HG03460 (cell line): ENCODE data around the gene OR51F2.
"Not testable (repeated sequence)": the region's sequence is repeated elsewhere in the genome, so short reads cannot be mapped to it uniquely, and the experiment has no call there.

Experiments used
- ATAC-seq: cut with Tn5 transposase; IDR thresholded peaks from one replicate; pipeline ENCODE4 v1.9.1; 2021; ENCODE audit not compliant: unreplicated experiment

Gene OR51F2

DNA sequence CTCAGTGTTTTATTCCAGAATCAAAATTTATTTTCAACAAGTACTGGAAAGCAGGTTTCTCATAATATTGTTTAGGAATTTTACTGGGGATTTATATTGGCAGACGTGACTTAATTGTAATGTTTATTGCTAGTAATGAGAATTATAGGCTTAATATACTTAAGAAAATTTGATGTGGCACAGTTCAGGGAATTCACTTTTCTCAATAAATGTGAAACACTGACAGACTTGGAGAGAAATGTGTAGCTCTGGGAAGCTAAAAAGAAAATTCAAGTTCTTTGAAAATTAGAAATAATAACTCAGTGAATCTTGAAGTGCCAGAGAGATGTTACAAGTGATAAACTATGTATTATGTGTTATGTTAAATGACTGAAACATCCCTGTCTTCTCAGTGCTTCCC, at the start of gene OR51F2:
Gene OR51F2, plus strand, starts transcription at position 301 of the 400 bp plus-strand sequence. CDS start 101 bp downstream, outside the sequence.
- no peak for ATAC-seq

GRCh38 chr11:4782454-4782853, 38.7 kb upstream of the OR51F2 start:
- no peak for ATAC-seq

- ATAC-seq: no peak
Measured at GRCh38 chr11:4797206-4797605, 23.9 kb upstream of the OR51F2 start.

- no peak for ATAC-seq
Measured at GRCh38 chr11:4798427-4799183, 22.5 kb upstream of the OR51F2 start.

GRCh38 chr11:4801316-4801715, 19.8 kb upstream of the OR51F2 start:
- ATAC-seq: not testable (repeated sequence)

GRCh38 chr11:4804280-4804679, 16.8 kb upstream of the OR51F2 start, which contains the start of gene OR52R1:
Gene OR52R1 (minus strand): TSS chr11:4804380. CDS start chr11:4804380, 0 bp downstream.
- no peak for ATAC-seq

DNA sequence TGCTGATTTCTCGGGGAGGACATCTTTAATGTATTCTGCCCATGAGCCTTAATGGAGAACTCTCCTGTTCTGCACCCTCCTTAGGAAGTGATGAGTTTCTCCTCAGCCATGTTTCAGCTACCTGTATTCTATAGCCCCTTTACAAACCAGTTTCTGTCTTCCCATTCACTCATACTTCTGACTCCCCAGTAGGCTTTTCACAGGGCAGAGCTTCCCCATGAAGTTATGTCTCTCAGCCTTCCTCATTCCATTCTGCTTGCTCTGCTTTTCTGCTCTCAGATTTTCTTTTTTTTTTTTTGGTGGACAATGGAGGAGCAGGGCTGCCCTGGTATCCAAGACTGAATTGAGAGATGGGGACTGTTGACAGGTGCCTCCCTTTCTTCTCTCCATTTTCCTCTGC, 12.6 kb upstream of the OR51F2 start:
- ATAC-seq: no peak

GRCh38 chr11:4809246-4809645, 11.9 kb upstream of the OR51F2 start:
- no peak for ATAC-seq

- no peak for ATAC-seq
Measured at GRCh38 chr11:4825132-4825531, 4.0 kb downstream of the OR51F2 start.

DNA sequence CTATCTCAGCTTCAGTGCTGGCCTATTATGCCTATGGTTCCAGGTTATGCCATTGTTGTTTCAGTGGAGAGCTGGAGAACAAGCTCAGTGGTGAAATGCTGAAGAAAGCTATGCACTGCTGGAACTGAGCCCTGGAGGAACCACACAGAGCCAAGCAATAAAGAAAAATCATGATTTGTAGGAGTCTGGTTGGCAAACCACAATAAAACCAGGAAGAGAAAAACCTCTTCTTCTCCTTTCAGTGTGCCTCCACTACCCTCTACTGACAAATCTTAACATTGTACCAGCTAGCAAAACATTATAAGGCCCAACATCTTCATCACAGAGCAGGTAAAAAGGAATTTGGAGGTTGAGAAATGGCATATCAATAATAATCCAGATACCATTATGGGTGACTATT, 5.3 kb downstream of the OR51F2 start:
- ATAC-seq: no peak

DNA sequence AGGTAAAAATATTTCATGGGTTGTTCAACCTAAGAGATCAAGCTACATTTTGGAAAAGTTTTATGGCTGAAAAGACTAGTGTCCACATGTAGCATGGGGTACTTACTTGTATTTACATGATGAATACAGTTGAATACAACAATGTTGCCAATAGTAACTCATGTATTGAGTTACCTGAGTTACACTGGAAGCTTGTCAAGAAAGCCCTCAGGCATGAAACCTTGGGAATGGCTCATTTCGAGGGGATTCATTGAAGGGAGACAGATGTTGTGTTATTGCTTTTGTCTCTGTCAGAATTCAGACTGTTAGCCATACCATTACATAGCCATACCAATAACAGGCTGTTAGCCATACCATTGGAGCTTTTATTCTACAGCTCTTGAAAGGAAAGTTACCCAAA, 9.2 kb downstream of the OR51F2 start:
- no peak for ATAC-seq

DNA sequence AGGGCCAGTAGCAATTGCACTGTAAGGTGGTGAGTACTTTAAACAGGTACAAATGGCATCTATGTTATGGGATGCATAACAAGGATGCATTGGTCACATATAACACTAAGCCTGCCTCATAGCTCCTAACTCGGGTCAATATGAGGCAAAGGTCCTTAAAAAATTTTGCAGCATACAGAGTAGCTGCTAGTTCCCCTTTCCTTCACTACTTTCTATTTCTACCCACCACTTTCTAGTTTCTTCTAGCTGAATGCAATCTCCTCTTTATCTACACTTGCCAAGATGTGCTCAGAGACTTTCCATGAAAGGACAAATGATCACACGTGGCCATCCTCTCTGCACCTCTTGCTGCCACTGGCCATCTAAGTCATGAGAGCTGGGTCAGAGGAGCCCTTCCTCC, 9.8 kb downstream of the OR51F2 start:
- ATAC-seq: no peak

GRCh38 chr11:4839851-4840549, 18.9 kb downstream of the OR51F2 start:
- no peak for ATAC-seq

GRCh38 chr11:4848908-4849532, 27.9 kb downstream of the OR51F2 start, which contains the start of gene OR51S1:
Gene OR51S1 (minus strand): TSS chr11:4849208. CDS start chr11:4849208, 0 bp downstream.
- no peak for ATAC-seq

DNA sequence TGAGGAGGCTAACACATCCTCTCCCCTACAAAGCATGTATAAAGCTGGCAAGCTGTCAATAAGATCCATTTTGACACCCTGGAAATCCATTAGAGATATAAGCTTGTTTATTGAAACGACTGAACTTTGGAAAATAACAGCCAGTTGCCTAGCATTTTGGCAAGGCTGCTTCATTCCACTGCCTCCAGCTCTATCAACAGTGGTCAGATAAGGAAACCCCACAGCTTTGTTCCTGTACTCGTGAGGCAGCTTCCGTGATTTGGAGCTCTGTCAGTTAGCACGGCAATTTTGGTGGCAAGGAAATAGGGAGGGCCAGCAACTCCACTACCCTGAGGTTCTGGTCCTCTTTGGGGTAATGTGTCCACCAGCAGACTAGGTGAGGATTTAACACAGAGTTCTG, 29.9 kb downstream of the OR51F2 start:
- ATAC-seq: no peak

GRCh38 chr11:4854286-4854685, 33.2 kb downstream of the OR51F2 start:
- ATAC-seq: not testable (repeated sequence)

DNA sequence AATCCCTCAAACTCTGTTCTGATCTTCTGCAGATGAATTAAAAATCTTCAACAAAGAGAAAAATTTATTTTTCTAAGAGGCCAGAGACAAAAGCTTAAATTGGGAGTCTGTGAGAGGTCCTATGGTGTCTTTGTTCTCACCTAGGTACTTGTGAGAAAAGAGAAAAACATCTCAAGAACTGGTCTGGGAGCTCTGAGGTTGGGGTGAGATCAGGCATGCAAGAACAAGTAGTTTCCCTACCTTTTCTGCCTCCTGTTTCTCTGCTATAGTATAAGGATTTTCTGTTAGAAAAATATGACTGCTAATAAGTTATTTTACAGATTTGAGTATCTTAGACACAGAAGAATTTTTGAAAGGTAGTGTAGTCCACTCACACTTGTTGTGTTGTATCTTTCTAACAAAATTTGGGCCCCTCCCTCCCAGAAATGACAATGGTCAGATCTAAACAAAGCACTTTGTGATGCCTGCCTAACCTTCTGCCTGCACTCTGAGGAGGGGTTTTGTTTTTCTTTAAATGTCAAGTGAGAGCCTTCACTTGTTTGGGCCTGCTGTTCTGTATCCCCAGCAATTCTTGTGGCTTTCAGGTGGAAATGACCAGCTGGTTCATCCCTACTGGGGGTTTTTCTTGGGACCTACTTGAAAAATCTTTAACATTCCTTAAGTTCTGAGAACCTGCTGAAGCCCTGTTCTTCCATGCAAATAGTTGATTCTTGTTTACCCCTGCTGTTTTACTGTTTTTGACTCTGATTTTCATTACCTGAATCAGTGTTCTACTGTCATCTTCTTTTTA, 41.5 kb downstream of the OR51F2 start:
- ATAC-seq: no peak

GRCh38 chr11:4863876-4864275, 42.8 kb downstream of the OR51F2 start:
- ATAC-seq: no peak

DNA sequence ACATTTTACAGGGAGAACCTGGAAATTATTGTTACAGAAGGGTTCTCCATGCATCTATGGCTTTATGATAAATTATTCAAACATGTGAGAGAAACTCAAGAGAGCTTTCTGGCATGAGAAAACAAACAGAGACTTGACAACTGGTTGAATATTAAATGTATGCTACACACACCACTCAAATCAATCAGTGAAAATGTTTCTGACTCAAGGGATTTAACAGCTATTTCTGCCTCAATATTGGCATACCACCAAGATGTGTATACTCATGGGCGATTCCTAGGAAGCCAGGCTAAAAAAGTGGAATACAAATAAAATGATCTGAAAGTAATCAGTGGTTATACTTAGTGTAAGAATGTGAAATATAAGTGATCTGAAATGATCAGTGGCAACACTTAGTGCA, 44.7 kb downstream of the OR51F2 start:
- ATAC-seq: no peak
